NCI-H1930 (cell line): ENCODE results near the gene UTP3.
"Not testable (repeated sequence)": the region's sequence is repeated elsewhere in the genome, so short reads cannot be mapped to it uniquely, and the experiment has no call there.

Experiments used
- DNase-seq, 2 experiments: peaks; one replicate each; lab custom pipeline; 2025; lab: John Stamatoyannopoulos, UW

The UTP3 gene

DNA sequence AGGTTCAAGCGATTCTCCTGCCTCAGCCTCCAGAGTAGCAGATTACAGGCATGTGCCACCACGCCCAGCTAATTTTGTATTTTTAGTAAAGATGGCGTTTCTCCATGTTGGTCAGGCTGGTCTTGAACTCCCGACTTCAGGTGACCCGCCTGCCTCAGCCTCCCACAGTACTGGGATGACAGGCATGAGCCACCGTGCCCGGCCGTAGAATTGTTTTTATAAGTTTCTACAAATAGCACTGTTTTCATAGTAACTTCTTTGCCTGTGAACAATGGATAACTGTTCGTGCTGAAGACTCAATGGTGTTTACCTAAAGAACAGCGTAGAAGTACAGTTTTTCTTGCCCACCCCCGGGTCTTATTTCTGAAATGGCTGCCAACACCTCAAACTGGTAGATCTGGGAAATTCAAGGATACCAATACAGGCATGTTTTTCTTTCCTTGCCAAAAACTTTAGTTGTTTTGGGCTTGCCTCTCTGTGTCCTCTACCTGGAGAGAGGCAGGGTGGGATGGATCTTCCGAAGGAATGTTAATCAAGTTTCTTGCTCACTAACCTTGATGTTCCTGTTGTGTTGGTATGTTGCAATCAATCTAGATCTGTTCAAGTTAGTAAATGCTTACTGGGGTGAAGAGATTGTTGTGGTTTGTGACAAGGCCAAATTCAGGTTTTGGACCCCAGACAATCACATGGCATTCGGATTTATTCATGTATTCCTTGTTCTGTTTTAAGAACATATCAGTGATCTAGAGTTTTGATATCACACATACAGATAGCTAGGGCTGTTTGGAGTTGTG, 30.7 kb downstream of the UTP3 start:
- DNase-seq = no peak

DNA sequence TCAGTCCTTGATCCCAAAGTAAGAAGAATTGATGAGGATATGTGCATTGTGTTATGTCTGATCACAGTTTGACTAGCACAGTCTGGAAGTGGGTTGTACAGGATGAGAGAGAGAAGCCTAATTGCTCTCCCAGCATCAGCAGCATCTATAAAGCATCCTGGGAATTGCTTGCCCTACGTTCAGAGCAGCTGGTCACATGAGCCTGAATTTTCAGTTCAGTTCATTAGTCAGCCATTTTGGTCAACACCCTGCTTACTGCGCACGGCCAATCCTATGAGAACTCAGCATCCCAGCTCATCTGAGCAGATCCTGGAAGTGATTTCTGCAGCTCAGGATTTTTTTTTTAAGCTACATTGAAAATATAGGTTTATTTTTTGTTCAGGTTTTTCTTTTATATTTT, 33.4 kb downstream of the UTP3 start, which contains the start of gene RUFY3:
Gene RUFY3, plus strand, starts transcription at position 218 of the 400 bp plus-strand sequence. CDS start 610 bp downstream, outside the sequence.
- peak; percentile 75 to 90 for DNase-seq

DNA sequence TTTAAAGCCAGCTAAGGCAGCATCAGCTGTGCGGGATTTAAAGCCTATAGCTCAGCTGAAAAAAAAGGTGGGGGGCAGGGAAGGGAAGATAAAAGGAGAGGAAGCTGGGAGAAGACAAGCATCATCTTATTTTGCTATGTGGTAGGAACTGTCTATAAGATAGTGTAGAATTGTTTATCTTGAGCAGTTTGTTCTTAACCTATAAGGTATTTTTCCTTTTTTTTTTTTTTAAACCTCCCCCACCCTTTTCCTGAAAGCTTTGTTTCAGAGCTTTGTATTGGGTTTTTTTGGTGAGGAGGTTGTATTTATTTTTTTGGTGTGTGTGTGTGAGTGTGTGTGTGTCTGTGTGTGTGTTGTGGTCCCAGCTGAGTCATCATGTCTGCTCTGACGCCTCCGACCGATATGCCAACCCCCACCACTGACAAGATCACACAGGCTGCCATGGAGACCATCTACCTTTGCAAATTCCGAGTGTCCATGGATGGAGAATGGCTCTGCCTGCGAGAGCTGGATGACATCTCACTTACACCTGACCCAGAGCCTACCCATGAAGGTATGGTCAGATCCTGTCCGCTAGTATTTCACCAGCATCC, 34.0 kb downstream of the UTP3 start:
- DNase-seq = peak; percentile 15 to 22

DNA sequence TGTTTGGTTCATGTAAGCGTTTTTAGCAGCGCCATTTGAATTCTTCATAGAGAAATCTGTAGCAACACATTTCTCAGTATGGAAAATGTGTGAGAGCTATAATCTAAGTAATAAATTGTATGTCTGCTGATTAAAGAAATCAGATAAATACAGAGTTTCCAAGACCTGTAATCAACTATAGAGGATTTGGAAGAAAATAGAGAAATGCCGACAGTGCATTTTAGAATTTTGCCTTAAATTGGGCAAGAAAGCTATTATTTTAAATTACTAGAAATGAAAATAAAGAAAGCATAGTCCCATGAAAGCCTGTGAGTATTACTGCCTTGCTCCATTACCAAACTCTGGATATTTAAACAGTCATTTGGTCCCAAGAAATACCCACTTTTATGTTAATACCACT, 36.1 kb downstream of the UTP3 start:
- no peak for DNase-seq

DNA sequence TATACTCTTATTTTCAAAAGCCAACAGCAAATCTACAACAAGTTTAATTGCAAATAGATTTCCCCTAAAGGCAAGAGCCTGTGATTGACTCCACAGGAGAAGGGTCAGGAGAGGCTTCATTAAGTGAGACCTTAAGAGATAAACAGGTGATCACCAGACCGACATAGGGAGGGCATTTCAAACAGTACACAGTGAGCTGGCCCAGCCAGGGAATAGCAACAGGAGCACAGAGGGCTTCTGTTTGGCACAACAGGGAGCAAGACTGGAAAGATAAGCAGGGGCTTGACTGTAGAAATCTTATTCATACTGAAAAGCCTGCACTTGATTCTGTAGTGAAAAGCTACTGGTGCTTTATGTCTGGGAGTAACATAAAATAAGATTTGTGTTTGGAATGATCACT, 37.3 kb downstream of the UTP3 start:
- no peak for DNase-seq

DNA sequence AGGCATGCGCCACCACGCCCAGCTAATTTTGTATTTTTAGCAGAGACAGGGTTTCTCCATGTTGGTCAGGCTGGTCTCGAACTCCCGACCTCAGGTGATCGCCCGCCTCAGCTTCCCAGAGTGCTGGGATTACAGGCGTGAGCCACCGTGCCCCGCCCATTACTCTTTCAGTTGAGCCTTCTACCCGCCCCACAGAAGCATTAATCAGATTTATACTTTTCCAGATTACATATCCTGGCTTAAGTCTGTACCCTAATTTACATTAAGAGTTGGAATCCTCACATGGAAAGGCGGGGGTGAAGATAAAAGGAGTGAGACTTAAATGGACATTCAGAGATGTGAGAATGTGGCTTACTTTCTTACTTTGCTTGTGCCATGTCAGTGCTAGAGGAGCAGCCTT, 38.2 kb downstream of the UTP3 start:
- DNase-seq = not testable (repeated sequence)

DNA sequence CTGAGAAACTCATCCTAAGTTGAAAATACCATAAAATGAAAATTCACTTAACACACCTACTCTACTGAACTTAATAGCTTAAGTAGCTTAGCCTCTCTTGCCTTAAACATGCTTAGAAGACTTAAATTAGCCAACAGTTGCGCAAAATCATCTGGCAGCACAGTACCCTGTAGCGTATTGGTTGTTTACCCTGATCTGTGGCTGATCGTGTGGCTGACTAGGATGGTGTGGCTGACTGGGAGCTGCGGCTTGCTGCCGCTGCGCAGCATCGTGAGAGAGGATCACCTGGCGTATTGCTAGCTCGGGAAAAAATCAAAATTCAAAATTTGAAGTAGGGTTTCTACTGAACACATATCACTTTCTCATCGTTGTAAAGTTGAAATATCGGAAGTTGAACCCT, 39.8 kb downstream of the UTP3 start:
- DNase-seq = no peak

DNA sequence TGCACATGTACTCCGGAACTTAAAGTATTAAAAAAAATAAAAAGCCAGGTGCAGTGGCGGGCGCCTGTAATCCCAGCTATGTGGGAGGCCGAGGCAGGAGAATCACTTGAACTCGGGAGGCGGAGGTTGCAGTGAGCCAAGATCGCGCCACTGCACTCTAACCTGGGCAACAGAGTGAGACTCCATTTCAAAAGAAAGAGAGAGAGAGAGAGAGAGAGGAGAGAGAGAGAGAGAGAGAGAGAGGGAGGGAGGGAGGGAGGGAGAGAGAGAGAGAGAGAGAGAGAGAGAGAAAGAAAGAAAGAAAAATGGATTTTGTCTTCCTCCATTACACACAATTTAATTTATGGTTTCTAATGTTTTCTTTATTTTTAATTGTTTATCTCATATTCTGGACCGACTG, 44.5 kb downstream of the UTP3 start:
- not testable (repeated sequence) for DNase-seq

DNA sequence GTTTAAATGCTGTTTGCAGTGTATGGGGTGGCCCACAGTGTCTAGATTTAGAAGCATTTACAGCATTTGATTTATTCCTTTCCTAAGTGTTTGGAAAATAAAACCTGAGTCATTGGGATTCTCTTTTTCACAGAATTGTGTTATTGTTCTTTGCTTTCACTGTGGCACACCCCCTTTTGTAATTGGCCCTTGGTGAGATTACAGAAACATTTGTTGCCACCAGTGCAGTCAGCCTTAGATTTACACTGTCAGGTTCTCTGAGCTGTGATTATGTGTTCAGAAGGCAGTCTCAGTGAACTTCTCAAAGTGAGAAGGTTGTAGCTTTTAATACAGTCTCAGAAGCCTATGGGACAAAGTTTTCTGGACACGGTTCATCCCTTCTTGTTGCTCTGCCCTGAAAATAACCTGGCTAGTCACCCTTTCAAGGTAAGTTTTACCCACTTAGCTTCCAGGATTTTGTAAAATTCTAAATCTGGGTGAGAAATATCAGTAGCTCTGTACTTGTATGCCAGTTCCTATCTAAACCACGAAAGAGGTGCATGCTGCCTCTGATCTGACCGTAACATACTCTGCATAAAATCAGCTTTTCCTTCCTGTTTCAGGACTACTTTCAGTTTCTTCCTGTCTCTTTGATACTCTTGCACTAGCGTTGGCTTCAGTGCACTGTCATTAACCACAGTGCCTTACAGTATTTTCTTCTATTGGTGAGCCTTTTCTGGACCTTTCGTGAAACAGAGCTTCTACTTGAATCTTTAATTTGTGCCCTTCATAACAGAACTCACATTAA, 46.0 kb downstream of the UTP3 start:
- DNase-seq = no peak

DNA sequence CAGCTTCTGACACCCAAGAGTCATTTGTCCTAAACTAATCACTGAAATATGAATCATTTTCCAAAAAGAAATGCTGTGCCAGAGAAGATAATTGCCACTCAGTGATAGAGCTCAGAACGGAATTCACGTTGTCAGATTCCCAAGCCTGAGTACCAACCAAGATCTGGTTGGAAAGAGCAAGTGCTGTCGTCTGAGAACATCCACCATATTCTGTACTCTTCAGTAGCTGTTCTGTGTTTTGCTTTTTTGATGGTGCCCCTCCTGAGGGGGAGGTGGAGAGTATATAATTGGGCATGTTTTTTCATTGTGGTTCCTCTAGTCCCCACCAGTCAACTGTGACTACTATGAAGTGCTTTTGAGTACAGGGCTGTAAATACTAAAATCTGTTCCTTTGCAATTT, 46.6 kb downstream of the UTP3 start:
- no peak for DNase-seq

DNA sequence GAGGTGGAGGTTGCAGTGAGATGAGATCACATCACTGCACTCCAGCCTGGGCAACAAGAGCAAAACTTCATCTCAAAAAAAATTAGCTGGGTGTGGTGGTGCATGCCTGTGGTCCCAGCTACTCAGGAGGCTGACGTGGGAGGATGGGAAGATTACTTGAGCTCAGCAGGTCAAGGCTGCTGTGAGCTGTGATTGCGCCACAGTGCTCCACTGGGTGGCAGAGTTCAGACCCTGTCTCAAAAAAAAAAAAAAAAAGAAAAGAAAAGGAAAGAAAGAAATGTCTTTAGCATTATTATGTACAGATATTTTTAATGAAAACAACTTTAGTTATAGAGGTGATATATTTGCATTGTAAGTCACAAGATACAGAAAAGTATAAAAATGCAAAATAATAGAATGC, 47.6 kb downstream of the UTP3 start:
- DNase-seq = not testable (repeated sequence)

DNA sequence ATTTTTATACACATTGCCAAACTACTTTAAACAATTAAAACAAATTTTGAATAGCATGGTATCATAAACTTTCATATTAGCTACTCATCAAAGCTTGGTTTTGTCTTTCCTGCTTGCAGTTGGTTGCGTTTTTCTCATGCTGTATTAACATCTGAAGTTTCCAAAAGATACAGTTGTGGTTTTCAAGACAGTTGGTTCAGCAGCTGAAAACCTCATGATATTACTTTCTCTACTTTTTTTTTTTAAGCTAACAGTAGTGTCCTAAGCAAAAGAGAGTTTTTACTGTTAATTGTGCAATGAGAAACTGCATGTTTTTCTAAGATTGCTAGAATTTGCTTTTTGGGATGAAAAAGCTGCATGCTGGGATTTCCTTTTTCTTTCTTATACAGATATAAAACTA, 48.7 kb downstream of the UTP3 start:
- no peak for DNase-seq

DNA sequence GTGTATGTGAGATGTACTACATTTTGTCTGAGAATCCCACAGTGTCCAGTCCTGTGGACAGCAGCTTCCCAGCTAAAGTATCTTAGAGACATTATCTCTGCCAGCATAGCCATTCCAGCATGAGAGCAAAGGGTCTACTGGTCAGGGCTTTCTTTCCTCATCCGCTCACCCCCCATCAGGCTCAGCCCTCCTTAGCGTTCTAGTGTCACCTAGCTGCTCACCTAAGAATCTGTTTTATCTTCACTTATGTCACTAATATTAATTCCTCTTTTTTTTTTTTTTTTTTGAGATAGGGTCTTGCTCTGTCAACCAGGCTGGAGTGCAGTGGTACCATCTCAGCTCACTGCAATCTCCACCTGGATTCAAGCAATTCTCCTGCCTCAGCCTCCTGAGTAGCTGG, 49.1 kb downstream of the UTP3 start:
- DNase-seq = no peak

DNA sequence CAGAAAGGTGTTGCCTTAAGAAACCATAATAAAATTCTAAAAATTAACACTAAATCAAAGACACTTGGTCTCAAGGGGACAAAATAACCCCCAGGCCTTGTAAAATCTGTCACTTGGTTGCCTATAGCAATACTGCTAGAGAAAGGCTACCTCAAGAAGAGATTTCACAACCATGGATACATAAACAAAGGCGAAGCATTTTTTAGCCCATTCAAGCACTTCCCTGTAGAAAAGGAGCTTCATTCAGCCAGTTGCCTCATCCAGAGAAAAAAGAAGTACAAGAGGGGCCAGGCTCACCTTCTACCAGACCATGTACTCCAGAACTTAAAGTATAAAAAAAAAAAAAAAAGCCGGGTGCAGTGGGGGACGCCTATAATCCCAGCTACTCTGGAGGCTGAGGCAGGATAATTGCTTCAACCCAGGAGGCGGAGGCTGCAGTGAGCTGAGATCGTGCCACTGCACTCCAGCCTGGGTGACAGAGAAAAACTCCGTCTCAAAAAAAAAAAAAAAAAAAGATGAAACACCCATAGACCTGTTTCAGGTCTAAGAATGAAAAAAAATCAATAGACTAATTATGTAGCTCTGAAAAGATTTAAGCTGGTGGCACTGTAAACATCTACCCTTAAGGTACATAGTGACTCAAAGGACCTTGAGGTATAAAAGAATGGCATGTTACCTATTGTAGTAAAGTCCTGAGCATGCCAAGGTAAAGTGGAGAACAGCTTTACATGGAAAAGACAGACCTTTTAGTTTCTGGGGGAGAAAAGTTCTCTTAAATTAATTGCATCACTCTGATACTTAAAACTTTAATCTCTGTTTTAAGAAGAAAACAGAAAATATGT, 51.4 kb downstream of the UTP3 start:
- no peak for DNase-seq
